ENCODE measurements around the gene CTDSPL.

DNA sequence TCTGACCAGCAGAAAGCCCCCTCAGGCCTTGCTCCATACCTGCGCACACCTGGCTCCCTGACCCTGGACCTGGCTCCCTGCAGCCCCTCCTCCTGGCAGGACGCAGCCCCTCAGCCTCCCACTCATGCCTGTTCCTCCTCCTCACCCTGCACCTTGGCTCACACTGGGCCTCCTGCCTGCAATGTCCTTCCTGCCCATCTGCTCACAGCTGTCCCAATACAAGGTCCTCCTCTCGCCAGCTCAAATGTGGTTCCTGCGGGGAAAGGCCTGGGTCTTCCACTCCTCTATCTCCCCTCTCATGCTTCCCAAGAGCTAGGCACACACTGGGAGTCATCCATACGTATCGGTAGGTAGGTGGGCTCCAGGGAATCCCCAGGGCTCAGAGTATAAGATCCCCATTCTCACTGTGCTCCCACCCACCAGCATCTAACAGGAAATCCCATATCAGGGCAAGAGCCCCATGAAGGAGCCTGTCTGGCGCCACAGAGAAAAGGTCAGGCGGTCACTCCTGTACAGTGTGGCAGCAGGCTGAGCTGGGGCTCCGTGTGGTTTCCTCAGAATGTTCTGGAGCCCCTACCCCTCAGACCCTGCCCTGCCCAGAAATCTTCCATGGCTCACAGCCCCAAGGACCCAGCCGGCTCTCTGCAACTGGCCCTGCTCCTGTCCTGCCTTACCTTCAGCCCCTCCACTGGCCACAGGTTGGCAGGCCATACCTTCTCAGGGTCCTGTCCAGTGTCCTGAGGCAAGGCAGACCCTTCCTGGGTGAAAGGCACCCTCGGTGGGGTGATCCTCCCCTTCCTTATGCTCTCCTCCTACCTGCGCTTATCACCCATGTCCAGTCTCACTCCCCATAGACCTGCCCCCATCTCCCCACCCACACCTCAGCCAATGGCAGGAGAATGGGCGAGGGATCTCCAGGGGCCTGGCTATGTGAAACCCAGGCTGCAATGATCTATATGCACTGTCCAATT is 156.9 kb downstream of the CTDSPL start:
- TF ChIP-seq YY1 (IDR thresholded peaks at IDR 0.05; ENCODE audit: low read depth) (no peak), EP300 (IDR thresholded peaks at IDR 0.05; ENCODE audit: borderline replicate concordance) (no peak), MAX (IDR thresholded peaks at IDR 0.05) (no peak), USF1 (IDR thresholded peaks at IDR 0.05) (no peak)
